HPDE6-E6E7 (cell line): ENCODE results near the gene CPTP.
"Not testable (repeated sequence)": the region's sequence is repeated elsewhere in the genome, so short reads cannot be mapped to it uniquely, and the experiment has no call there.

Experiments
- DNase-seq: peaks from one replicate; pipeline ENCODE4 v3.0.0; 2011; ENCODE audit warnings: missing footprints; ENCODE audit errors: extremely low spot score

Gene CPTP

GRCh38 chr1:1365875-1366698 lies 41.5 kb downstream of the CPTP start:
- no peak for DNase-seq

GRCh38 chr1:1366699-1367066 lies 42.1 kb downstream of the CPTP start:
- no peak for DNase-seq

- DNase-seq = no peak
Measured at GRCh38 chr1:1367315-1367714, 42.7 kb downstream of the CPTP start.

- not testable (repeated sequence) for DNase-seq
Measured at GRCh38 chr1:1370094-1370493, 45.5 kb downstream of the CPTP start.

GRCh38 chr1:1370771-1371300 lies 46.2 kb downstream of the CPTP start:
- no peak for DNase-seq

- no peak for DNase-seq
Measured at GRCh38 chr1:1371364-1371745, 46.8 kb downstream of the CPTP start.

- DNase-seq = peak; percentile 72
Measured at GRCh38 chr1:1371746-1372711, 47.4 kb downstream of the CPTP start.

GRCh38 chr1:1373051-1373814 lies 48.6 kb downstream of the CPTP start:
- no peak for DNase-seq

GRCh38 chr1:1373815-1374588 lies 49.4 kb downstream of the CPTP start:
- no peak for DNase-seq

- no peak for DNase-seq
Measured at GRCh38 chr1:1374589-1374928, 50.0 kb downstream of the CPTP start.

GRCh38 chr1:1374929-1375662 lies 50.5 kb downstream of the CPTP start, which contains the start of gene AURKAIP1:
AURKAIP1 (minus strand) TSS chr1:1375207; CDS start chr1:1374756, 451 bp downstream.
- DNase-seq = peak; percentile 98

- DNase-seq = no peak
Measured at GRCh38 chr1:1376551-1377226, 52.1 kb downstream of the CPTP start.

- DNase-seq = no peak
Measured at GRCh38 chr1:1377540-1378205, 53.1 kb downstream of the CPTP start.
